HUES64 (cell line): Measurements from ENCODE around the gene C6.

ENCODE experiments used
- H3K27ac ChIP-seq: 2 replicates; pipeline ENCODE4 v1.7.0; 2013; ENCODE audit warnings: low read depth, low read length, inconsistent platforms
- H3K27me3 ChIP-seq: 2 replicates; pipeline ENCODE4 v1.6.1; 2013; ENCODE audit warnings: mild to moderate bottlenecking, low read length; ENCODE audit not compliant: insufficient read depth
- H3K36me3 ChIP-seq: 2 replicates; pipeline ENCODE4 v1.6.1; 2013; ENCODE audit warnings: mild to moderate bottlenecking, low read length; ENCODE audit not compliant: insufficient read depth
- H3K4me1 ChIP-seq: 2 replicates; pipeline ENCODE4 v1.6.1; 2013; ENCODE audit warnings: mild to moderate bottlenecking, low read length, moderate library complexity; ENCODE audit not compliant: insufficient read depth
- H3K4me3 ChIP-seq: 2 replicates; pipeline ENCODE4 v1.5.1; 2013; ENCODE audit warnings: mild to moderate bottlenecking, low read length, moderate library complexity
- H3K9ac ChIP-seq: 2 replicates; pipeline ENCODE4 v1.6.1; 2013; ENCODE audit warnings: mild to moderate bottlenecking, low read depth, low read length
- H3K9me3 ChIP-seq: 2 replicates; pipeline ENCODE4 v1.6.1; 2013; ENCODE audit warnings: low read depth, low read length; ENCODE audit not compliant: insufficient read depth
- WGBS: fragments of 150-250, 120-280 bp; methylation state at CpG from one replicate; pipeline ENCODE4 v1.1.7; 2013; ENCODE audit warnings: missing lambda C conversion rate; 5-methylcytosine and 5-hydroxymethylcytosine counted together

C6 gene

GRCh38 chr5:41172012-41172411 is 41.3 kb downstream of the C6 start:
- 96% methylated on average over 3 of the region's 3 CpGs for WGBS
- Histone ChIP-seq H3K4me3 (no peak overlapping the region), H3K9ac (no peak overlapping the region), H3K36me3 (no peaks in the 10 kb centered on the region), H3K4me1 (no peaks in the 10 kb centered on the region), H3K27me3 (no peaks in the 10 kb centered on the region), H3K27ac (no peak overlapping the region), H3K9me3 (no peaks in the 10 kb centered on the region)

DNA sequence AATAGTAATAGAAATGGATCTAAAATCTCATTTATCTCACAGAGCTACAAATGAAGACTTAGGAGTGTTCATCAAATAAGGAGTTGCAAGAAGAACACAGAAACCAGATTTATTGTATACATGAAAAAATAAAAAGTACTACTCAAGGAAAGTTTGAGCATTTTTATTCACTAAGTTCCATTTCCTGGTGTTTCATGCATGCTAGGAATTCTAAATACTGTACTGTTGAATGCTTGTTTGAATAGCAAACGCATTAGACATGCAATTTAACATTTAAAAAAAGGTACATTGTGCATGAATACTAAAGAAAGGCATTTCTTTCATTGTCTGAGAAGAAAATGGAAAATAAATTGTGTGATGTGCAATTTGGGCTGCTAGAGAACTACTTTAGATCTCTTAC is 52.1 kb downstream of the C6 start:
- Histone ChIP-seq H3K27ac (no peak overlapping the region), H3K9me3 (no peaks in the 10 kb centered on the region), H3K27me3 (no peaks in the 10 kb centered on the region), H3K36me3 (no peaks in the 10 kb centered on the region), H3K9ac (no peak overlapping the region), H3K4me3 (no peak overlapping the region), H3K4me1 (no peaks in the 10 kb centered on the region)
- WGBS: 83% methylated on average over 1 of the region's 1 CpG

- Histone ChIP-seq H3K9ac (no peak overlapping the region), H3K9me3 (no peaks in the 10 kb centered on the region), H3K36me3 (no peaks in the 10 kb centered on the region), H3K27me3 (no peaks in the 10 kb centered on the region), H3K4me1 (no peaks in the 10 kb centered on the region), H3K27ac (no peak overlapping the region), H3K4me3 (no peak overlapping the region)
- 91% methylated on average over 5 of the region's 5 CpGs for WGBS
Observed at GRCh38 chr5:41157272-41157894, 55.9 kb downstream of the C6 start.

GRCh38 chr5:41156739-41157138 is 56.6 kb downstream of the C6 start:
- Histone ChIP-seq H3K9me3 (no peaks in the 10 kb centered on the region), H3K4me3 (no peak overlapping the region), H3K9ac (no peak overlapping the region)

GRCh38 chr5:41154491-41154890 is 58.8 kb downstream of the C6 start:
- H3K36me3 ChIP-seq: no peaks in the 10 kb centered on the region
- WGBS: 100% methylated on average over 3 of the region's 3 CpGs
- H3K9ac ChIP-seq: no peak overlapping the region
- no peak overlapping the region for H3K27ac ChIP-seq
- H3K27me3 ChIP-seq: no peaks in the 10 kb centered on the region
- no peak overlapping the region for H3K4me3 ChIP-seq
- H3K4me1 ChIP-seq: no peaks in the 10 kb centered on the region
- no peaks in the 10 kb centered on the region for H3K9me3 ChIP-seq

More at GRCh38 chr5:41156739-41157138, 56.6 kb downstream of the C6 start:
- Histone ChIP-seq H3K27ac (no peak overlapping the region), H3K36me3 (no peaks in the 10 kb centered on the region), H3K4me1 (no peaks in the 10 kb centered on the region), H3K27me3 (no peaks in the 10 kb centered on the region)

DNA sequence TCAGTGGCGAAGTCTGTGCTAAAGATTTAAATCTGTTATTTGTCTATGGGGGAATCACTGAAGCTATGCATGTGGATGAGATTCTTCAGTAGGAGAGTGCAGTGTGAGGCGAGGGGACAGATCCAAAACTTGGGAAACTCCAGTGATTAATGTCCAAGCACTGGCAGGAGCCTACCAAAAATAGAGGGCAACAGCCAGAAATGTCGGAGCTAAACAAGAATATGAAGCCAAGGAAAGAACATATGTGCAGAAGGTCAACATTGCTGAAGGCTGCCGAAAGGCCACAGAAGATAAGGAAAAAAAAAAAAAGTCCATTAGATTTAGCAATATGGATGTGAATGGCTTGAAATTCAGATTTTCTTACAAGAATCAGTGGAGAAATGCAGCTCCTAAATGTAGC is 61.8 kb downstream of the C6 start:
- no peak overlapping the region for H3K27ac ChIP-seq
- H3K36me3 ChIP-seq: no peaks in the 10 kb centered on the region
- H3K27me3 ChIP-seq: no peaks in the 10 kb centered on the region
- H3K9me3 ChIP-seq: no peaks in the 10 kb centered on the region
- H3K4me3 ChIP-seq: no peak overlapping the region
- WGBS: 93% methylated on average over 4 of the region's 4 CpGs
- H3K9ac ChIP-seq: no peak overlapping the region
- no peaks in the 10 kb centered on the region for H3K4me1 ChIP-seq

DNA sequence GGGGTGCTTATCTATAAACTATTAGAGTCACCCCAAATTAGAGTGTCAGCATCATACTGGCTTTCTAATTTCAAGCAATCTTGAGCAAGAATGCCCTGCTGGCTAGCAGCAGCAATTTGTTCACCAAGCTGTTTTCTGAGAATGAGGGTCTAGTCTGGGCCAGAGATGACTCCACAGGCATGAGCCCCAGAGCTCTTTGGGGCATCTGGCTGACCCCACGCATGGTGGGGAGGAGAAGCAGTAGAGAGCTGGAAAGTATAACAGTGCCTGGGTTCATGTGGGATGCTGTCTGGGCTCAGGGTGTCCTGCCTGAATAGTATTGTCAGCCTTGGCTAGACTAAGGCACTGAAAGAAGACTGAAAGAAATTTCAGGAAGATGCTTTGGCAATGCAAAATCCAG is 64.9 kb downstream of the C6 start:
- Histone ChIP-seq H3K9me3 (no peaks in the 10 kb centered on the region), H3K4me1 (no peaks in the 10 kb centered on the region), H3K27me3 (no peaks in the 10 kb centered on the region), H3K27ac (no peak overlapping the region), H3K9ac (no peak overlapping the region), H3K4me3 (no peak overlapping the region), H3K36me3 (no peaks in the 10 kb centered on the region)
- WGBS: 96% methylated on average over 1 of the region's 1 CpG

DNA sequence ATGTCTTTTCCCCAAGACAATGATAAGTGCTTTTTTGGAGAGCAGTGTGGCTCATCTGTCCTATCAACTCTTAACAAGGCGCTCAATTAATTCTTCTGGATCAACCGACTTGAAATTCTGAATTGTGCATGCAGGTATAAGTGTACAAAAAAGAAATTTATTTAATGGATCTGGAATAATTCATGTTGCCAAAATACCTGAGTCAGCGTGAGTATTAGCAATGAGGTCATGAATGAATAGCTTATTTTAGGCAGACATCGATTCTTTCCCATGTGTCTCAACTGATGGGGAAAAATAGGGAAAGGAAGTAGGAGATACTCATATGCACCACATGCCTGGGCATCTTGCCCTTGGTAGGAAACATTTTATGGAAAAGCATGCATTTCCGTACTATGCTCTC is 68.0 kb downstream of the C6 start:
- no peaks in the 10 kb centered on the region for H3K4me1 ChIP-seq
- H3K4me3 ChIP-seq: no peak overlapping the region
- H3K36me3 ChIP-seq: no peaks in the 10 kb centered on the region
- H3K27ac ChIP-seq: no peak overlapping the region
- 95% methylated on average over 5 of the region's 5 CpGs for WGBS
- no peak overlapping the region for H3K9ac ChIP-seq
- H3K27me3 ChIP-seq: no peaks in the 10 kb centered on the region
- no peaks in the 10 kb centered on the region for H3K9me3 ChIP-seq

DNA sequence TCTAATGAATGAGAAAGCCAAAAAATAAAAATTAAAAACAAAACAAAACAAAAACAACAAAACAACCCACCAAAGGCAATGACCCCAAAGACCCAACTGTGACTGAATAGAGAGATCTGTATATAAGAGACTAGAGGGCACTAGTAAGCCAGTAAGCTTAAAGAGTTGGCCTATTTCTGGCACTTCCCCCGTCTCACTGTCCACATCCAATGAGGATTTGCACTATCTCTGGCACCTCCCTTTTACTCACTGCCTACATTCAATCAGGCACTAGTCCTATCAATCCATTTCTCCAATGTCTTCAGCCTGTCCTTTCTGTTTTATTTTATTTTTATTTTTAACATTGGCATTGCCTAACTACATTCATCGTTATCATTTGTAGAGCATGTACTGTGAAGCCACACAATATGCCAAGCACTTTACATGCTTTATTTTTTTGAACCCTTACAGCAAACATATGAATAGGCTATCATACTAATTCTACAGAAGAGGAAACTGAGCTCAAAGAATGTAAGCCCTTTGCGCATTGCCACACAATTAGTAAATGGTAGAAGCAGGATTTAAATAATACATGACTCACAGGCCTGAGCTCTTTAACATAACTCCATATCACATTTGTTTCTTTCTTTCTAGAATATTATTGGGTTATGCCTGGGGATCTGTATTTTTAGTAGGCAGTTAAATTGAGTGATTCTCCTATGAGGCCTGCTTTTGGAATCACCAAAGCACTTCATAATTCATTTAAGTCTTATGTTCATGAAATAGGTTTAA is 70.0 kb downstream of the C6 start:
- H3K9me3 ChIP-seq: no peaks in the 10 kb centered on the region
- no peaks in the 10 kb centered on the region for H3K4me1 ChIP-seq
- H3K9ac ChIP-seq: no peak overlapping the region
- no peaks in the 10 kb centered on the region for H3K27me3 ChIP-seq
- H3K4me3 ChIP-seq: no peak overlapping the region
- no peaks in the 10 kb centered on the region for H3K36me3 ChIP-seq
- 93% methylated on average over 3 of the region's 3 CpGs for WGBS
- no peak overlapping the region for H3K27ac ChIP-seq

DNA sequence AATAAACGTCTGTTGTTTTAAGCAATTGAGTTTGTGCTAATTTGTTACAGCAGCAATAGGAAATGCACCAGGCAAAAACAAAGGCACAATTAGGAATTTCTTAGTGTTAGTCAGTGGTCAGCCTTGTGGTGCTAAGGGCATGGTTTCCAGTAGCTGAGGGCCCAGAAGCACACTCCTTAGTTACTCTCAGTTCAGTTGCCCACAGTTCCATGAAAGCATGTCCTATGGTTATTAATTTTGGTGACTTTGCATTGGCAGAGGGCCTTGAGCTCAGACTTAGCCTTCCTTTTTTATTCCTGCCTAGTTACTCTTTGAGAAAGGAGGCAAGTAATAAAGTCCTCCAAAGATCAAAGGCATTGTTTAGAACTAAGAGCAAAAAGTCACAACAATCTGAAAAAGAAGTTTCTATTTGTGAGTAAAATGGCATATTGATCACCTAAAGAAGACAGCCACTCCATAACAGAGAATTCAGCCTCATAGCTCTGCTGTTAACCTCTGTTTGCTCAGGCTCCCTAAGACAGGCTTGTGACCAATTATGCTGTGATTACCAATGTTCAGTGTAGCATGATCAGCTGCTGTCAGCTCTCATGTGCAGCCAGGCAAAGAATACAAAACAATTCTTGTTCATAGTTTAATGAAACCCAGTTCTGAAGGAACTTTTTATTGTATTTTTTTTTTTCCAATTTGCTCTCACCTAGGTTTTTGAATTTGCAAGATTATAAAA is 85.2 kb downstream of the C6 start:
- 73% methylated on average over 1 of the region's 1 CpG for WGBS
- peaks cover 7% of the 10 kb centered on the region; the same call in 1 of the 2 replicates for H3K4me1 ChIP-seq
- H3K9ac ChIP-seq: no peak overlapping the region
- no peaks in the 10 kb centered on the region for H3K36me3 ChIP-seq
- no peaks in the 10 kb centered on the region for H3K27me3 ChIP-seq
- H3K4me3 ChIP-seq: no peak overlapping the region
- H3K27ac ChIP-seq: no peak overlapping the region
- H3K9me3 ChIP-seq: no peaks in the 10 kb centered on the region

DNA sequence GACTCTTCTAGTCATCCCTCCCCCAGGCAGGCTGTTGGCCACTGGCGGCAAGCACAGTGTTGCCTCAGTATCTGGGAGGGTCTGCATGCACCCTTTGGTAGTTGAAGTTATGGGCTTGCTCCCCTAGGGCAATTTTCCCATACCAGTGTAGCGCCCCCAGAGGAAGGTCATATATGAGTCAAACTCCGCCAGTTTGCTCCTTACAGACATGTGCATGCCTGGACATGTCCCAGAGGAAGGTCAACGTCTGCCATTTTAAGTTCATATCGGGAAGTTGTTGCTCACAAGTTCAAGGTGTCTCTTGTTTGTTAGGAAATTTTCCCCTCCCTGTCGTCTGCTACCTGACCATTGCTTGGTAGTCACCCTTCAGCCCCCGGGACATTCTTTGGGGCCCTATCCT is 90.9 kb downstream of the C6 start:
- no peak overlapping the region for H3K4me3 ChIP-seq
- no peaks in the 10 kb centered on the region for H3K9me3 ChIP-seq
- H3K9ac ChIP-seq: no peak overlapping the region
- H3K27me3 ChIP-seq: no peaks in the 10 kb centered on the region
- WGBS: 93% methylated on average over 7 of the region's 7 CpGs
- no peak overlapping the region for H3K27ac ChIP-seq
- H3K4me1 ChIP-seq: peaks cover under 1% of the 10 kb centered on the region; the same call in 1 of the 2 replicates
- H3K36me3 ChIP-seq: no peaks in the 10 kb centered on the region
